GM10248 (cell line): ENCODE data around the gene SARM1.

Source experiments
- CTCF ChIA-PET: fragments of 300-600 bp; sonication (Branson Sonifier 250); formaldehyde crosslinking; extraction: SDS; loops from one replicate; lab custom pipeline; 2021; ENCODE audit warnings: antibody characterized with exemption; lab: Yijun Ruan, JAX
- POLR2A ChIA-PET: fragments of 350-650 bp; sonication (Branson Sonifier 250); formaldehyde crosslinking; extraction: SDS; loops from one replicate; lab custom pipeline; 2020; ENCODE audit warnings: antibody characterized with exemption; lab: Yijun Ruan, JAX
- DNase-seq: peaks from one replicate; pipeline ENCODE4 v3.0.0; 2012; ENCODE audit errors: extremely low spot score
- TF ChIP-seq, protein P1 (sequence below): IDR thresholded peaks from 2 replicates; pipeline ENCODE4 v1.5.1; 2012; ENCODE audit warnings: mild to moderate bottlenecking, low read depth; ENCODE audit errors: extremely low read depth, missing control alignments, control extremely low read depth

SARM1 gene

DNA sequence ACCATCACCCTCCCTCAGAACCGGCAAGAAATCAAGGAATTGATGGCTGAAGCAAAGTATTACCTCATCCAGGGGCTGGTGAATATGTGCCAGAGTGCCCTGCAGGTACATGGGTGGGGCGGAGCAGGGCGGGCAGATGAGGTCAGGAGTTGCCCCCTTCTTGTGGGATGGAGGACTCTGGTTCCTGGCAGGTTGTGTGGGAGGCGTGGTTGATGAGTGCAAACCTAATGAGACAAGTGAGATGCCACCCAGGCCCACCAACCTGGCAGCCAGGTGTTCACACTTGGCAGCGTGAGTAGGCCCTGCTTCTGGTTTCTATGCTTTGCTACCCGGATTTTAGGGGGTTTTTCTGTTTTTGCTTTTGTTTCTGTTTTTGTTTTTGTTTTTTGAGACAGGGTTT lies 31.1 kb upstream of the SARM1 start:
- ChIA-PET CTCF (no interaction called here), POLR2A (no interaction called here)
- TF ChIP-seq, protein P1, sequence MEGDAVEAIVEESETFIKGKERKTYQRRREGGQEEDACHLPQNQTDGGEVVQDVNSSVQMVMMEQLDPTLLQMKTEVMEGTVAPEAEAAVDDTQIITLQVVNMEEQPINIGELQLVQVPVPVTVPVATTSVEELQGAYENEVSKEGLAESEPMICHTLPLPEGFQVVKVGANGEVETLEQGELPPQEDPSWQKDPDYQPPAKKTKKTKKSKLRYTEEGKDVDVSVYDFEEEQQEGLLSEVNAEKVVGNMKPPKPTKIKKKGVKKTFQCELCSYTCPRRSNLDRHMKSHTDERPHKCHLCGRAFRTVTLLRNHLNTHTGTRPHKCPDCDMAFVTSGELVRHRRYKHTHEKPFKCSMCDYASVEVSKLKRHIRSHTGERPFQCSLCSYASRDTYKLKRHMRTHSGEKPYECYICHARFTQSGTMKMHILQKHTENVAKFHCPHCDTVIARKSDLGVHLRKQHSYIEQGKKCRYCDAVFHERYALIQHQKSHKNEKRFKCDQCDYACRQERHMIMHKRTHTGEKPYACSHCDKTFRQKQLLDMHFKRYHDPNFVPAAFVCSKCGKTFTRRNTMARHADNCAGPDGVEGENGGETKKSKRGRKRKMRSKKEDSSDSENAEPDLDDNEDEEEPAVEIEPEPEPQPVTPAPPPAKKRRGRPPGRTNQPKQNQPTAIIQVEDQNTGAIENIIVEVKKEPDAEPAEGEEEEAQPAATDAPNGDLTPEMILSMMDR: no peak
- DNase-seq: no peak

DNA sequence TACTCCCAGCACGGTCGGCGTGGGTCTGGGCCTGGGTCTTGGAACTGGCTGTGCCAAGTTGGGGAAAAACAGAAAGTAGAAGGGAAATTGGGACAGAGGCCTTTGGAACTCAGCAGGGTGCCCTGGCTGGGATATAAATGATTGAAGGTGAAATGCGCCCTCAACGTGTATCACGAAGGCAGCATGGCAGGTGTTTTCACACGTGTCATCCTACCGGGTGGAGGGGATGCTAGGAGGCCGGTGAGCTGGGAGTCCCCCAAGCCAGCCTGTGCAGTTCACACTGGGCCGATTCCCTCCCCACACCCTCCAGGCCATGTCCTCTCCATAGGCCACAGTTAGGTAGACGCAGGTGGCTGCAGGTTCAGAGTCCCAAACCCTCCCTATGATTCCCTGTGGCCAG lies 30.0 kb upstream of the SARM1 start:
- ChIA-PET POLR2A (no interaction called here), CTCF (interaction anchor here (1.1 to 1.2 kb wide), 2 partner anchors 12 to 17 kb away, joined by 3 read pairs; no protein-coding TSS in a partner anchor)
- TF ChIP-seq, protein P1: no peak
- no peak for DNase-seq

DNA sequence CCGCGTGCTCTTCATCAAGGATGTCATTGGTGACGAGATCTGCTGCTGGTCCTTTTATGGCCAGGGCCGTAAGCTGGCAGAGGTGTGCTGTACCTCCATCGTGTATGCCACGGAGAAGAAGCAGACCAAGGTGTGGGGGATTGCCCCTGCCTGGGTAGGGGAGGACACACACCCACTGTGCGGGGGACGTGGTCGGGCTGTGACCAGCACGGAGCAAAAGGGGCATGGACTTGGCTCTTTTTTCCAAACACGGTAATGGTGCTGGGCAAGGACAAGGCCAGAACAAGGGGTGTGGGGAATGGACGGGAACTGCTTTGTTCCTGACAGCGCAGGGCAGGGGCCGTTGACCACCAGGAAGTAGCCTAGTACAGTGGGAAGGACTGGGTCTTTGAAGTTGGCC lies 29.2 kb upstream of the SARM1 start:
- TF ChIP-seq, protein P1: no peak
- ChIA-PET CTCF (interaction anchor here (1.1 to 1.2 kb wide), 2 partner anchors 11 to 16 kb away, joined by 3 read pairs; no protein-coding TSS in a partner anchor), POLR2A (no interaction called here)
- DNase-seq: no peak

DNA sequence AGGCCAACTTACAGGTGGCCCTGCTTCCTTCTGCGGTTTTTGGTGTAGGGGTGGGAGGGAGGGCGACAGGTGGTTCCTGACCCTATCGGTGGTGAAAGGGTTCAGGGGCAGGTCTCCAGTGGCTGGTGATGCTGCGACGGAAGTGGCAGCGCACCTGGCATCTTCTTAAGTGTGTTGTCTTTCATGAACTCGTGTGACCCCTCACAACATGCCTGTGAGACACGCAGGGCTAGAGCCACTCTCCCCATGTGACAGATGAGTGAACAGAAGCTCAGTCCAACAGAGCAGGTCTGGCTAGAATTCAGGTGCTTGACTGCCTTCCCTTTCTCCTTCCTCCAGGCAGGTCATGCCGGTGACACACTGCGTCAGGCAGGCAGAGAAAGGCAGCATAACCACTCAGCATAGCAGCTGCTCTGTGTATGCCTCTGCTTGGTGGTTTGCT lies 28.0 kb upstream of the SARM1 start:
- POLR2A ChIA-PET: no interaction called here
- CTCF ChIA-PET: interaction anchor here (2.5 kb wide), 1 partner anchor 14 kb away, joined by 8 read pairs; the partner anchor contains the start of gene POLDIP2
- TF ChIP-seq, protein P1: no peak
- no peak for DNase-seq

DNA sequence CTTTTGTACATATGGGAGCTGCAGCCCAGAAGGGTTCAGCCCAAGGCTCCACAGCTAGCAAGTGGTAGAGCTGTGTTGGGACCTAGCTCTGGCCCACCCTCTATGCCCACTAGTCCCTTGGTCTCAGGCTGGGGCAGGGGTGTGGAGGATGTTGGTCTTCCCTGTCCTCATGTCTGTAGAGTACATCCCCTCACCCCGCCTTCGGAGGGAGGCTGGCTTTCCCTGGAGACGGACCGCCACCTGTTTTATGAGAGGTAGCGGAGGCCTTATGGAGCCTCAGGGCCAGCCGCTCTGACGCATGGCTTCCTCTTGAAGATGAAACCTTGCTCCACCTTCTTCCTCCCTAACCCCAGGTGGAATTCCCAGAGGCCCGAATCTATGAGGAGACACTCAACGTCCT lies 27.5 kb upstream of the SARM1 start:
- CTCF ChIA-PET: interaction anchor here (2.5 kb wide), 1 partner anchor 13 kb away, joined by 8 read pairs; the partner anchor contains the start of gene POLDIP2
- POLR2A ChIA-PET: no interaction called here
- TF ChIP-seq, protein P1: no peak
- no peak for DNase-seq

DNA sequence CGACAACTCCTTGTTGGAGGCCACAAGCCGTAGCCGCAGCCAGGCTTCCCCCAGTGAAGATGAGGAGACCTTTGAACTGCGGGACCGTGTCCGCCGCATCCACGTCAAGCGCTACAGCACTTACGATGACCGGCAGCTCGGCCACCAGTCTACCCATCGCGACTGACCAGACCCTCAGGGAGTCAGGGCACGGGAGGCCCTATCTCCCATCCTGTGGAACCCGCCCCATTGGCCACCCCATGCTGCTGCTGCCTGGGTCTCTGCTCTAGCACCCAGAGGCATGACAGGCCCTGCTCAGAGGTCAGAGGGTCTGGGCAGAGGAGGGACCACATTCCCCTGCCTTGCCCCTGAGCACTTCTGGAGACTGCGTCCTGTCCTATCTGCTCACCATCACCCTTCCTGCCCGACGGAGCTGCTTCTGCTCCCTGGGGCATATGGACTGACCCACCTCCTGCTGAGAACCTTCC lies 27.0 kb upstream of the SARM1 start:
- POLR2A ChIA-PET: no interaction called here
- no peak for DNase-seq
- TF ChIP-seq, protein P1: no peak
- CTCF ChIA-PET: interaction anchor here (0.9 to 2.5 kb wide), 2 partner anchors 8 to 13 kb away, joined by 3 to 8 read pairs; partner anchors contain the start of gene POLDIP2
